Renal cortex interstitium (tissue), 11 donors: Measurements from ENCODE around the gene HS3ST6. TPM values are rescaled to one million over a fixed set of nuclear protein-coding genes. Genes with fewer than 3 reads are reported as not detected.
A peak's percentile ranks its signal among the peaks of the same experiment; 100 is the strongest.
"Not testable (repeated sequence)": the region's sequence is repeated elsewhere in the genome, so short reads cannot be mapped to it uniquely, and the experiment has no call there.

Experiments
- DNase-seq, 11 donors: peaks; one replicate each; pipeline ENCODE4 v3.0.0-alpha.2; 2013; ENCODE audit warnings: low read depth in 9 of 11, low spot score in 4 of 11; ENCODE audit errors: extremely low read depth in 1 of 11
- polyA plus RNA-seq, 3 donors: library from polyadenylated mRNA; unstranded; fragments of 120-200 nt; gene quantifications; one replicate each; pipeline ENCODE4 v1.2.1, GENCODE V29; 2013; ENCODE audit not compliant: insufficient read length in 3 of 3

The HS3ST6 gene
- polyA plus RNA-seq, 3 donors: 0.20 to 0.32 (median 0.27) TPM

DNA sequence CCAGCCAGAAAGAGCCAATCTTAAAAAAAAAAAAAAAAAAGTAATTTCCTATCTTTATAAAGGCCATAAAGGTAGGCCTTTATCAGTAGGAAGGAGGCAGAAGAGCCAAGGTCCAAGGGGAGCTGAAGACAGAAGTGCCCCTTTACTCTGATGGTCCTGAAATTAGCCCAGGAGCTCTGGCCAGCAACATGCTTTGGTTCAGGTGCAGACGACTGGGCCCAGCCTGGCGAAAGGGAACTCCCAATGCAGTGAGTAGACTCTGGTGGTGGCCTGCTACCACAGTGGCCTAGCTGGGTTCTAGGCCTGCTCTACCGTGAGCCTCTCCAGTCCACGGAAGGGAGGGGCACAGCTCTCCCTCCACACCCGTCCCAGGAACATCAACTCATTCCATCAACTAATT, 23.1 kb downstream of the HS3ST6 start:
- no peak for DNase-seq

DNA sequence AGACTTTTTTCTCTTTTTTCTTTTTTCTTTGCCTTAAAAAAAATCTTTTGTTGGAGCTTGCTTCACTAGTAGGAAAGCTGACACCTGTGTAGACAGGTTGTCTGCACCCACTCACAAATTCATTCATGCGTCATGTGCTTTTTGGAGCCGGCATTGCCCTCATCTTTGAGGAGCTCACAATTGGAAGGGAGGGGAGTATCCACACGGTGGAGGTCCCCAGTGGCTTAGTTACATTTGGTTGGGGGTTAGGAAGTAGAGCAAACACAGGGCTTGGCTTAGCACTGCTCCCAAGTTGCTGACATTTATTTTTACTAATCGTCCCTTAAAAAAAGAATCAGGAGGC, 27.5 kb downstream of the HS3ST6 start:
- no peak for DNase-seq

DNA sequence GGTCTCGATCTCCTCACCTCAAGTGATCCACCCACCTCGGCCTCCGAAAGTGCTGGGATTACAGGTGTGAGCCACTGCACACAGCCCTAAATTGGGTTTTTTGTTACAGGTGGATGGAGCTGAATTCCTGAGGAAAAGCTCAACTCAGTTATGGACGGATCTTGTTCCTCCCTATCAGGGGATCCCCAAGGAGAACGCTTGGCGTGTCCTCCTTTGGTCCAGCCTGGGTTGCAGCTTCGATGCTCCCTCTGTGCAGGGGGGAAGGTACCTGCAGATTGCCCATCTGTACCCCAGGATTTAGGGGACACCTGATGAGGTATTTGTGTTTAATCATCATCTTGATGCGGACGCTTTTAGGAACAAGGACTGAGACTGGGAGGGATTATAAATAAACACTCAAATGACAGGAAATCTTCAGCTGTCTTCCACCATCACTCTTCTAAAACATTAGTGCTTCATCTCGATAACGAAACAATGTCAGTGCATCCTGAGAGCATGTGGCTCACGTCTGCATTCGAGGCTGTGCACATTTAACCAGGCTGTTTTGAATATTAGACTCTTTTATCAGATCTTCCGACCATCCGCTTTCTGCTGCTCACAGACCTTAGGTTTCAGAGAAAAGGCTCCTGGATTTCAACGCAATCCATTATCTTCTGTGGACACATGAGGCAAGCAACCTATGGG, 28.0 kb downstream of the HS3ST6 start:
- no peak for DNase-seq

DNA sequence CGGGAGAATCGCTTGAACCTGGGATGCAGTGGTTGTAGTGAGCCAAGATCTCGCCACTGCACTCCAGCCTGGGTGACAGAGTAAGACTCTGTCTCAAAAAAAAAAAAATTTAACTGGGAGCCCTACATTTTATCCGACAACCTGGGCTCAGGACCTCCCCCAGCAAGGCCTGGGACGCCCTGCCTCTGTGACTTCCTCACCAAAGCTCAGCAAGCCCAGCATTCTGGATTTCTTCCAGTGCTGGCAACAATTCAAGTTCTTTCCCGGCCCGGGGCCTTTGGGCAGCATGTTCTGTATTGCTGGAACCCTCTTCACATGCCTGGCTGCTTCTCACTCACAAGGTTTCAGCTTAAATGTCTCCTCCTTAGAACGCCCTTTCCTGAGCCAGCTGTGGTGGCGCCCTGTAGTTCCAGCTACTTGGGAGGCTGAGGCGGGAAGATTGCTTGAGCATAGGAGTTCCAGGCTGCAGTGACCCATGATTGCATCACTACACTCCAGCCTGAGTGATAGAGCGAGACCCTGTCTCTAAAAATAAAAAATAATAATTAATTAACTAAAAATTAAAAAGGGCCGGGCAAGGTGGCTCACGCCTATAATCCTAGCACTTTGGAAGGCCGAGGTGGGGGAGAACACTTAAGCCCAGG, 30.4 kb downstream of the HS3ST6 start:
- DNase-seq: no peak

DNA sequence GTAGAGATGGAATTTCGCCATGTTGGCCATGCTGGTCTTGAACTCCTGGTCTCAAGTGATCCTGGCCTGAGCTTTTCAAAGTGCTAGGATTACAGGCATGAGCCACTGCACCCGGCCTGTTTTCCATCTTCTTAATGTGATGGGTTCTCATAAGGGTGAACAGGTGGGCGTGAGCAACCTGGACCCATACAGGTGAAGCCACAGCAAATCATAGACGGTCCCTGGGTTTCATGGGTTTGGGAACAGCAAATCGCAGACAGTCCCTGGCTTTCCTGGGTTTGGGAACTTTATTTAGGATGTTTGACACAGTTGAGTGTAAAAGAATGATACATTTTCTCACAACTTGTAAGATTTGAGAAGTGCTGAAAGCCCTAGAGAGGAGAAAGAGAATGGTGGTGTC, 33.3 kb downstream of the HS3ST6 start:
- no peak for DNase-seq

DNA sequence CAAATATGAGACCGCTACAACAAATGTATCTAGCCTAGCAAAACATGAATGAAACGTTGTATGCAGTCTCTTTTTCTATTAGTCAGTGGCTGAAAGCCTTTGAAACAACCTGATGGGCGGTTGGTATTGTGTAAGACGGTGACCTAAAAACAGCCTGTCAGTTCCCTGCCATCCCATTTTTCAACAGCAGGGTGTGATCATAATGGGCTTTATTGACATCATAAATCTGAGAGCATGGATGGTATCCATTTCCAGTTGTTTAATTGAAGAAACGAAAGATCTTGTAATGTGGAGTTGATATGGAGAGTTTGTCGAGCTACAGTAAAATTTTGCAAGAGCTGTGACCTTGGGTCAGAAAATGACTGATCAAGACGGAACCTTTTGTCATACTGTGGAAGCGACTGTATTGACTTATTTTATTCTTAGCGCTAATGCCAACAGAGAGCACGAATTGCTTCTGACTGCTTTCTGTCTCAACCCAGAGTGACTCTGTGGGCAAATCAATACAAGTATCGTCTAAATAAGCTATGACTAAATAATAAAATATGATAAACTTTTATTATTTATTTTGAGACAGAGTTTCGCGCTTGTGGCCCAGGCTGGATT, 34.0 kb downstream of the HS3ST6 start:
- DNase-seq: no peak

DNA sequence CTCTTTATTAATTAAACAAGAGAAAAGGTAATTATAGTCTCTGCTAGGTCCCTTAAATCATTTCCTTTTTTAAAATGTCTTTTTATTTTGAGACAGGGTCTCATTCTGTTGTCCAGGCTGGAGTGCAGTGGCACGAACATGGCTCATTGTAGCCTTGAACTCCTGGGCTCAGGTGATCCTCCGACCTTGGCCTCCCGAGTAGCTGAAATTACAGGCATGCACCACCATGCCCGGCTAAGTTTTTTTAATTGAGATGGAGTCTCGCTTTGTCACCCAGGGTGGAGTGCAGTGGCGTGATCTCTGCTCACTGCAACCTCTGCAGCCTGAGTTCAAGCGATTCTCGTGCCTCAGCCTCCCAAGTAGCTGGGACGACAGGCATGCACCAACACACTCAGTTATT, 37.0 kb downstream of the HS3ST6 start:
- not testable (repeated sequence) for DNase-seq

DNA sequence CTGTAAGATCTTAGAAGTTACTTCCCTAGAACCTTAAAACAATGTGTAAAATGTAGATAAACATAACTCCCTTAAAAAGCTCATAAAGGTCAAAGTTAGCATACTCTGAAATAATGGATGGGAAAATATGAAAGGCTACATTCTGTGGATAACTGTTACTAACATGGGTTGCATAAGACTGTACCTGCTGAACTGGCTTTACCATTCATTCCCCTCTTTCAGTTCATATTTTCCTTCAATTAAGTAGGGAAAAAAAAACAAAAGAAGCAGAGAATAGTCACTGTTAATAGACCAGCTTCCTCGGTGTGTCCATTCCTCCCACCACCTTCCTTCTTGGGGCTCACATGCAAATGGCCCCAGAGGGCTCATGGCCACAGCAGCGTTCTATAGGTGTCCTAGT, 38.7 kb downstream of the HS3ST6 start:
- DNase-seq: no peak

DNA sequence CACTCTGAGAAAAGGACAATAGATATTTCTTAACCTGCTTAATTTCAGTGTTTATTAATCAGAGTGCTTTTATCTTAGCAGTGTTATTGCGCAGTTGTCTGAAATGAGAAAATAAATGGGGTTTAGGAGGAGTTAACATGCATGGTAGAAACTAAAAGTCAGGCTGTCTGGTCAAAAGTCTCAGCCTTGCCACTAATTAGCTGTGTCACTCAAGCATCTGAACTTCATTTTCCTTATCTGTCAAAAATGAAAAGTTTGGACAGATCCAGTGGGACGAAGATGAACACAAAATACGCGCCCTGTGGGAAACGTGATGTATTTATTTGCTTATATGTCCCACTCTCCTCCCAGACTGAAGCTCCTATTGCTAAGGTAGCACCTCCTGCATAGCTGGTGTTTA, 40.0 kb downstream of the HS3ST6 start:
- no peak for DNase-seq

DNA sequence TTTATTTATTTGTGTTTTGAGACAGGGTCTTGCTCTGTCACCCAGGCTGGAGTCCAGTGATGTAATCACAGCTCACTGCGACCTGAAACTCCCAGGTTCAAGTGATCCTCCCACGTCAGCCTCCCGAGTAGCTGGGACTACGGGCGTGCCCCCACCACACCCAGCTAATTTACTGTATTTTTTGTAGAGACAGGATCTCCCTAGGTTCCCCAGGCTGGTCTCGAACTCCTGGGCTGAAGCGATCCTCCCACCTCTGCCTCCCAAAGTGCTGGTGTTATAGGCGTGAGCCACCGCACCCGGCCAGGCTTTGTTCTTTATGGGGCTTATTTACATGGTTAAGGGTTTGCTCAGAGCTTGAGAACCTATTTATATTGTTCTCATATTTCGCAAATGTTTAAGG, 40.4 kb downstream of the HS3ST6 start:
- DNase-seq: no peak

DNA sequence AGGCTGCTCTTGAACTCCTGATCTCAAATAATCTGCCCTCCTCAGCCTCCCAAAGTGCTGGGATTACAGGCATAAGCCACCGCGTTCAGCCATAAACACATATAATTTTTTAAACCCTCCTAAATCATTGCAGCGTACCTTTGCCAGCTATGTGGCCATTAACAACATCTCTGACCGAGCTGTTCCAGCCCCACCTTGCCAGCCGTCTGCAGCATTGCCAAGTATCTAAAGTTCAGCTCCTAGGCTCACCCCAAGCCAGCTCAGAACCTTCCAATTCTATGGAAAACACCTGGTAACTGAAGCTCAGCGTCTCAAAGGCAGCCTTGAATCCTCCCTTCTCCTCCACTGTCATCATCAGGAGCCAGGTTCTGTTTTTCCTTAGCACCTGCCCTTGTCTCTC, 41.1 kb downstream of the HS3ST6 start:
- DNase-seq: no peak

DNA sequence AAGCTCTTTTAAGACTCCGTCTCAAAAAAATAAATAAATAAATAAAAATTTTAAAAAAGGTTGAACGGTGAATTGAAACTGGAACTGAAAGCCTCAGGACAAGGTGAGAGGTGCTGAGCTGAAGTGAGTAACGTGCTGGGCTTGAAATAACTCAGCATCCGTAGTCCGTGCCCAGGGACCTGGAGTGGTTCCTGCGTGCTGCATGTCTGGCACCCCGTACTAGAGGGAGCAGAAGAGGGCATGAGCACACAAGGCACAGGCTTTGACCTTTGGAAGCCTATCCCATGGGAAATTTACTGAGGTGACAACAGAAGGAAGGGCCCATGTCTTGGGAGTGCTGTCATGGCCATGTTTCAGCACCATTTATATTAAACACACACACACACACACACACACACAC, 41.7 kb downstream of the HS3ST6 start:
- no peak for DNase-seq

DNA sequence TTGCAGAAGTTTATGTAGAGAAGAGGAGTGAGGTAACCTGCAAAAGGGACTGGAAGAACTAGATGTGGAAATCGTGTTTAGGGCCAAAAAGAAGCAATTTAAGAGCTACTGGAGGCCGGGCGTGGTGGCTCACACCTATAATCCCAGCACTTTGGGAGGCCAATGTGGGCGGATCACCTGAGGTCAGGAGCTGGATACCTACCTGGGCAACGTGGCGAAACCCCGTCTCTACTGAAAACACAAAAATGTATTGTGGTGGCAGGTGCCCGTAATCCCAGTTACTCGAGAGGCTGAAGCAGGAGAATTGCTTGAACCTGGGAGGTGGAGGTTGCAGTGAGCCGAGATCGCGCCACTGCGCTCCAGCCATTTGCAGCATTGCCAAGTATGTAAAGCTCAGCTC, 42.1 kb downstream of the HS3ST6 start:
- not testable (repeated sequence) for DNase-seq

DNA sequence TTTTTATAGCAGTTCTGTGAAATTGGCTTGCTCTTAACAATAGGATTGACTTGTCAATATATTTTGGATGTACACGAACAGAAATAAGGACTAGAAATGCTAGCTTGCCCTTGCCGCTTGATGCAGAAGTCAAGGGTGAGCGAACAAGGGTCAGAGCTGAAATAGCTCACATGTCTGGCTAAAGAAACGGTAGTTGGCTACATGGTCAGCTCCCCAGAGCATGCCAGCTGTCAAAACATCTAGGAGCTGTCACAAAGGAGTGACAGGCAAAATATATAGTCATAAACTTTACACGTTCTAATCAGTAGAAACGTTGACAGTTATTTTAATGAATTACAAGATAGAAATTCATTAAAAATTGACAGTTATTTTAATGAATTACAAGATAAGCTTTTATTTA, 43.4 kb downstream of the HS3ST6 start:
- peak in 3 of 11 donors; percentile 12 to 32 (median 26) for DNase-seq

DNA sequence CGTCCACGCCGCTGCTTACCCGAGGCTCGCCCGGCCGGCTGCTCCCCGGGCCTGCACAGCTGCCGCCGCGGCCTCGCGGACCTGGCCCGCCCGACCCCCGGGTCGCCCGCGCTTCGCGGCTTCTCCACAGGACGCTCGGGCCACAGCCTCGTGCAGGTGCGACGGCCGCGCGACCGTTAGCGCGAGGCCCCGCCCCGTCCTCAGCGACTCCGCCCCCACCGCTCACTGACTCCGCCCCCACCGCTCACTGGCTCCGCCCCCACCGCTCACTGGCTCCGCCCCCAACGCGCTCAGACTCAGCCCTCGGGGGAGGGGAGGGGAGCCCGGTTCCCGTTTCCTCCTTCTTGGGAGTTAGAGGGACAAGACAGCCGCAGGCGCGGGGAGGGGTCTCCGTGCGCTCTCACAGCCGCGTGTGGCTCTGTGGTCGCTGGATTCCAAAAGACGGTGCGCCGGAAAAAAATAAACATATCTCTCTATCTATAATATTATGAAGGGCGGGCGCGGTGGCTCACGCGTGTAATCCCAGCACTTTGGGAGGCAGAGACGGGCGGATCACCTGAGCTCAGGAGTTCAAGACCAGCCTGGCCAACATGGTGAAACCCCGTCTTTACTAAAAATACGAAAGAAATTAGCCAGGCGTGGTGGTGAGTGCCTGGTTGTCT, 46.1 kb downstream of the HS3ST6 start, which contains the start of gene MEIOB:
Gene MEIOB (minus strand): TSS at position 191 of the 662 bp plus-strand sequence. CDS start 3,989 bp downstream, outside the sequence.
- DNase-seq: peak in 2 of 11 donors; percentile 17 to 23

DNA sequence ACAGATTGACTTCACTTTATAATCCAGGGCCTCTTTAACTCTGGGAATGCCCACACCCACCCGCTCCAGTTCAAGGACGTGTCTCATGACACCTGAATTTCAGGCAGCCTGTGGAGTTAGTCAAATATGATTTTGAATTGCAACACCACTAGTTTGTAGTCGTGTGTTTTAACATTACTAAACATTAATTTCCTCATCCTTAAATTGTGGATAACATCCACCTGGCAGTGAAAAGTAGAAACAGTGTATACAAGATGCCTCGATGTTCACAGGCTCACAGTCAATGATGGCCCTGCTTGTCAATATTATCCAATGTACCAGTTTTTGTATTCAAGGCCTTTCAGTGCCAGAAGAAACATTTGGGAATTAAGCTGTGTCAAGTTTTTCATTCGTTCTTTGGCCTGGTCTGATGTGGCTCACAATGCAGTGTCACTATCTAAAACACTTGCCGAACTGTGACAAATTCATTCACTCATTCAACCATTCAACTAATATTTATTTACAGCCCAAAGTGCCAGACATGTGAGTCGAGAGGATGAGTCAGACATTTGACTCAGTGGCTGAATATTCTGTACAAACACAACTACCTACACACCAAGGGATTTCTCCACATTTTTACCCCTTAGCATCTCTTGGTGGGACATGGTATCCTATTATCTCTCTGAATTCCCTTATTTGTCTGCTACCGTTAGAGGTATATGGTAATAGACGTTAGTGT, 47.7 kb downstream of the HS3ST6 start:
- no peak for DNase-seq

DNA sequence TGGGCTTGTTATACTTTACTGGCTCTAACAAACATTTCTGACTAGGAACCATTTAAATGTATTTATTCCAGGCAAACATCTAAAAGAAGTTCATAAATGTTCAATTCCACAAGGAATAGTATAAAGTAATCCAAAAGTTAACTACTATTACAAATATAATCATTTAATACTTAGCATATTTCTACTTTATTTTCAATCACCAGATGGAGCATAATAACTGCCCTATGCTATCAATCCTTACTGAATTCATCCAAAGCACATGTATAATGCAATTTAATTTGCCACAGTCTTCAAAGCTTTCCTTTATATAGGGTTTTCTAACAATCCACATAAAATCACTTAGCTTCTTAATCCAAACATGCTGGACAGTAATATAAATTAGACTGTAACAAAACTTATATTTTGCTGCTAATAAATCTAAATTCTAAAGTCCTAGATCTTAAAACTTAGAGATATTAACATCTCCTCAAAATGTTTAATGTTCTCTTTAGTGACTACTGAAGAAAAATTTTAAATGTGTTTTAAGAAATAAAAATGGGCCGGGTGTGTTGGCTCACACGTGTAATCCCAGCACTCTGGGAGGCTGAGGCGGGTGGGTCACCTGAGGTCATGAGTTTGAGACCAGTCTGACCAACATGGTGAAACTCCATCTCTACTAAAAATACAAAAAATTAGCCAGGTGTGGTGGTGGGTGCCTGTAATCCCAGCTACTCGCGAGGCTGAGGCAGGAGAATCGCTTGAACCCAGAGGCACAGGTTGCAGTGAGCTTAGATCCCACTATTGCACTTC, 52.1 kb downstream of the HS3ST6 start:
- no peak for DNase-seq

DNA sequence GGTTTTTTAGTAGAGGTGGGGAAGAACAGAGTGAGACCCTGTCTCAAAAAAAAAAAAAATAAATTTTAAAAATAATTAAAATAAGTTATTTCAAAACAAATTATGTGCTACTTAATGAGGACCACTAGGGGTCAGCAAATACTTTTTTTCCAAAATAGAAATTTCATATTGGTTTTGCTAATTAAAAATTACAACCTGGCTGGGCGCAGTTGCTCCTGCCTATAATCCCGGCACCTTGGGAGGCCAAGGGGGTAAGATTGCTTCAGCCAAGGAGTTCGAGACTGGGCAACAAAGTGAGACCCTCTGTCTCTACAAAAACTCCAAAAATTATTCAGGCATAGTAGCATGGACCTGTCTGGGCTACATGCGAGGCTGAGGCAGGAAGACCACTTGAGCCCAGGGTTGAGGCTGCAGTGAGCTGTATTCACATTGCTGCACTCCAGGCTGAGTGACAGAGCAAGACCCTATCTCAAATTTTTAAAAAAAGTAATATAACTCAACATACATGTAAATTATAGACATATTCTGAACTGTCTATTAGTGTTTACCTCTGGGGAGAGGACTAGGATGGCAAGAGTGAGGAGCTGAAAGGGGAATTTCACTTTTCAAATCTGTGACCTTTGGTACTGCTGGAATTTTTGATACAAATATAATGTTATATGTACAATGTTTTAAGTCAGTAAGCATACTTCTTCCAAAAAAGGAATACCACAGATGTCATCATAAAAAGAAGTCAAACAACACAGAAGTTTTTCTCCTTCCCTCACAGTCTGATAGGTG, 54.3 kb downstream of the HS3ST6 start:
- DNase-seq: peak in 5 of 11 donors; percentile 10 to 34 (median 29)
